ENCODE measurements around the gene STK4.
A peak's percentile ranks its signal among the peaks of the same experiment; 100 is the strongest.

Gene STK4

DNA sequence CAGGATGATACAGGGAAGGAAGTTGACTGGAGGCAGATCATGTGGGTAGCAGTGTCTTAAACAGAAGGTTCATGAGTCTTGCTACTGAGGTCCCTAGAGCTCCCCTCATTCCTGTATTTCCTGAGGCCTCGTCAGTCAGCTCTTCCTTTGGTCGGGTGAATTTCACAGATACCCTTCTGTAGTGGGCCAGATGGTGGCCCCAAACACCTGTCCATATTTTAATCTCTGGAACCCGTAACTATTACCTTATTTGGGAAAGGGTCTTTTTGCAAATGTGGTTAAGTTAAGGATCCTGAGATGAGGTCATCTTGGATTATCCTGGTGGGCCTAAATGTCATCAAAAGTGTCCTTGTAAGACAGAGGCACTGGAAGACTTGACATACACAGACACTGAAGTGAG is 125.1 kb downstream of the STK4 start:
- DNase-seq: no peak

DNA sequence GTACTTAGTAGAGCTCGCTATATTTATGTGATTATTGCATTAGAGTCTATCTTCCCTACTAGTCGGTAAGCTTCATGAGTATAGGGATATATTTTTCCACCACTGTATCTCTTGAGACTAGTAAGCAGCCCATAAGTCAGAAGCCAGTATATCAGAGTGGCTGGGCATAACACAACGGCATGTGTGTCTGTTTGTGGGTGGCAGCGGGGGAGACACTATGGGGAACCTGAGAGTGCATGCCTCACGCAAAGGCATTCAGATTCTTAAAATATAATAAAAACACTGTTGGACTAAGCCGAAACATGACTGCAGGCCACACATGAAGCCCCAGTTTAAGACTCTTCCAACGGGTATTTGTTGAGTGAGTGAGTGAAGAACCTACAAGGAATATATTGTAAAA is 126.6 kb downstream of the STK4 start:
- no peak for DNase-seq

DNA sequence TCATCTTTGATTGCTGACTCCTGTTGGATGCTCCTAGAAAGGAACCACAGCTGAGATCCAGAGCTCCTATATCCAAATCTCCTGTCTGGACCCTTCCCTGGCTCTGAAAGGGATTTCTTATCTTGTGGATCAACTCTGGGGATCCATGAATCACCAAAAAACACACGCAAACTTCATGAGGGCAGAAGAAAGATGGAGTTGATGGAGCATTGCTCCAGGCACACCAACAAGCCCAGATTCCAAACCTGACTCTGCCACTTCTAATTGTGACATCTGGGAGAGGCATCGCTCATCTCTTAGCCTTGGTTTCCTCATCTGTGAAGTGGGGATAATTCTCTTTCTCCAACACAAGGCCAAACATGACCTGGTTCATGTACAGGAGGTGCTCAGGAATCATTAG is 127.9 kb downstream of the STK4 start:
- no peak for DNase-seq

DNA sequence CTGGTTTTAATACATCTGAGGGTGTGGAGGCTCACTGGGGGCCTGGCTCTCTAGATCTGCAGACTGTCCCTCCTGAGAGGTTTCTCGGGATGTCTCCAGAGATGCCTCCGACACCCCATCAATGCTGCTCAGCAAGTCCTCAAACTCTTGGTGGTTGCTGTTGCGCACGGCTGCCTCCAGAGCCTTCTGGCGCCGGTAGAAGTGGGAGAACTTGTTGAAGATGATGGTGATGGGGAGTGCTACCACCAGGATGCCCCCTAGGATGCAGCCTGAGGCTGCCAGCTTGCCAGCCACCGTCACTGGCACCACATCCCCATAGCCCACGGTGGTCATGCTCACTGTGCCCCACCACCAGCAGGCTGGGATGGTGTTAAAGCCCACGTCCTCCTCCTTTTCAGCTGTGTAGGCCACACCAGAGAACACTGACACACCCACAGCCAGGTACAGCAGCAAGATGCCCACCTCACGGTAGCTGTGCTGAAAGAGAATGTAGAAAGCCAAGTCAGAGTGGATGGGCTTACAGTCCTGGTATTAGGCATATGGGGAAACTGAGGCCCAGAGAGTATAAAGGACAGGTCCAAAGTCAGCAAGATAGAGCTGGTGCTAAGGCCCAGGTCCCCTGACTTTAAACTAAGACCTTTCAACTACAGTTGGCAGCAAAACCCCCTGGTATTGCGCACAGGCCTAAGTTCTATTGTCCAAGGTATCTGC is 128.7 kb downstream of the STK4 start:
- DNase-seq: no peak

DNA sequence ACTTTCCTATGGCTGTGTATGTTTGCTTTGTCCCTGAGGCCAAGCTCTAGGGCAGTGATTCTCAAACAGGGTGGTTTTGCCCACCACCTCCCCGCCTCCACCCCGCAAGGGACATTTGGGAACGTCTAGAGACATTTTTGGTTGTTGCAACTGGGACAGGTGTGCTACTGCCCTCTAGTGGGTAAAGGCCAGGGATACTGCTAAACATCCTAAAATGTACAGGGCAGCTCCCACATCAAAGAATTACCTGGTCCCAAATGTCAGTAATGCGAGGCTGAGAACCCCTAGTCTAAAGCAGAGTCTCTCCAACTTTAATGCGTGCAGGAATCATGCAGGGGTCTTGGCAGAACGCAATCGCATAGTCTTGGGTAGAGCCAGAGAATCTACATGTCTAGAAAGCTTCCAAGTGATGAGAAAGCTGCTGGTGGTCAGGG is 129.5 kb downstream of the STK4 start:
- DNase-seq: peak; percentile 80

DNA sequence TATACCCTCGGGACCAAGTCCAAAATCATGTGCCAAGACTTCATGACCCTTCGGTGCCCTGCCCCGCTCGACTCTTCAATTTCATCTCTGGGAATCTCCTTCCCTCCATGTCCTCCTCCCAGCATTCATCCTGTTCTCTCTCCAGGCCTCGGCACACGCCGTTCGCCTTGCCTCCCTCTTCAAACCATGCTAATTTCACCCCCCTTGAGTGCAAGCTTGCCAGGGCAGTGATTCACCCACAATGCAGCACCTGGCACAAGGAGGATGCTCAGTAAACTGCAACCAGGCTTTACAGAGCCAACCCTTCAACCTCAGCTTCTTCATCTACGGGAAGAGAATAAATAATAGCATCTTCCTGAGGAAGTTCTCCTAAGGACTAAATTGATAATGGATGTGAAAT is 130.5 kb downstream of the STK4 start:
- no peak for DNase-seq

DNA sequence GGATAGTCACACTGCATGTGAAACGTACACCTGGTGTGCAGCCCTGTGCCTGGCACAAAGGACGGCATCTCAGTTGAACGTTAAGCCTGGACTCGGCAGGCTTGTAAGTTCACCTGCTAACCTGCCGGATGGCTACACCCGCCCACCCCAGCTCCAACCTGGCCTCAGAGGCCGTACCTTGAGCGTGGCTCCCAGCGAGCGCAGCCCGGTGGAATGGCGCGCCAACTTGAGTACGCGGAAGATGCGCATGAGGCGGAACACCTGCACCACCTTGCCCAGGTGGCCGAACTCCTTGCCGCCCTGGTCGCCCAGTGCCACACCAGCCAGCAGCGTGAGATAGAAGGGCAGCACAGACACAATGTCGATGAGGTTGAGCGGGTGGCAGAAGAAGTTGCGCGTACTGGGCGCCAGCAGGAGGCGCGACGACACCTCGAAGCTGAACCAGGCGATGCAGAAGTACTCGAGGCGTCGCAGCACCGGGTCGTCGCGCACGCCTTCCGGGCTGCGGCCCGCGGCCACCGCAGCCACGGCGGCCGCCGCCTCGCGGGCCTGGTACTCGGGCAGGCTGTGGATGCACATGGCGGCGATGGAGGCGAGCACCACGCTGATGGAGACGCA is 131.3 kb downstream of the STK4 start:
- DNase-seq: no peak

DNA sequence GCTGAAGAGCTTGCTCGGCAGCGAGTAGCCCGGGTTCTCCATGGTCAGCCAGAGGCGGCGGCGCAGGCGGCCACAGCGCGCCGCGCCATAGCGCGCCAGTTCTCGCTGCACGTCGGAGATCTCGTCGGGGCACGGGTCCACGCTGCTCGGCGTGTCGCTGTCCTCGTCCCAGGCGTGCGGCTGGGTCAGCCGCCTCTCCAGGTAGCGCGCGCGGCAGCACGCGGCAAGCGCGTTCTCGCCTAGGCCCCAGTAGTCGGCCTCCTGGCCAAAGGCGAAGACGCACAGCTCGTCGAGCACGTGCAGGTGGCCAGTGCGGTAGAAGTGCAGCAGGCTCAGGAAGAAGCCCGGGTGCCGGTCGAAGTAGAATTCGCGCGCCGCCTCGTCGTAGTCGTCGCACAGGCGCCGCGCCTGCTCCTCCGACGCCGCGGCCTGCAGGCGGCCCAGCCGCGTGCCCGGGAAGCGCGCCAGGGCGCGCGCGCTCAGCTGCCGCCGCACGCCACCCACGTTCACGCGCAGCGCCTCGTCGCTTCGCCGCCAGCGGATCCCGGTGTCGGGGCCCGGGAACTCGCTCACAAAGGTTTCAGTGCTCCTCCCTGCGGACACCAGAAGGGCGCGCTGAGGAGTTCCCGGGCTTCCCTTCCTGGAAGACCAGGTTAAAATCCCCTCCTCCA is 131.9 kb downstream of the STK4 start:
- peak; percentile 82 for DNase-seq

DNA sequence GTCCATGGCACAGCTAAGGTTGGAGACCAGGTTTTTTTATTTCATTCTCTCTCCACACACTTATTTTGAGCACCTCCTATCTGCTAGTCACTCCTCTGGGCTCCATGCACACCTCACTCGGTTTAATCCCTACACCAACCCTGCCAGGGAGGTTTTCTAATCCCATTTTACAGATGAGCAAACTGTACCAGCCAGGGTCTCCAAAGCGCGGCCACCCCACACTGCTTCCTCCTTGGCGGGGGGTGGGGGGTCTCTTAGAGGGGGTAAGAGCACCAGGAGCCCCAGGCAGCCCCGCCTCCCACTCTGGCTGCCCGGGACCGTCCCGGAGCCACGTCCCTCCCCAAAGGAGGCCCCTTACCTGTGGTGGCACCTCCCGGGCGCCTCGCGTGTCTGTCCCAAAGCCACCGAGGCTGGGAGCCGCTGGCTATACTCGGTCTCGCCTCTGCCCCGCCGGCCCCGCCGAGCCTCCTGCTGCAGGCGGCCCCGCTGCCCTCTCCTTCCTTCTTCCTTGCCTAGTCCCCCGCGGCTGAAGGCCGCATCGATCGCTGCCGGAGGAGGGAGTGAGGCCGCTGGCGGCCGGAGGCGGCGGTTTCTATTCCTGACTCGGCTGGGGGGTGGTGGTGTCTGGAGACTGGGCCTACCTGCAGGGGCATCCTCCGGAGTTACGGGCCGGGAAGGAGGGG is 134.4 kb downstream of the STK4 start, which contains the start of gene KCNS1:
TSS of gene KCNS1 (minus strand) at position 565 of the 683 bp plus-strand sequence. CDS start 1,891 bp downstream, outside the sequence.
- DNase-seq: peak; percentile 91

DNA sequence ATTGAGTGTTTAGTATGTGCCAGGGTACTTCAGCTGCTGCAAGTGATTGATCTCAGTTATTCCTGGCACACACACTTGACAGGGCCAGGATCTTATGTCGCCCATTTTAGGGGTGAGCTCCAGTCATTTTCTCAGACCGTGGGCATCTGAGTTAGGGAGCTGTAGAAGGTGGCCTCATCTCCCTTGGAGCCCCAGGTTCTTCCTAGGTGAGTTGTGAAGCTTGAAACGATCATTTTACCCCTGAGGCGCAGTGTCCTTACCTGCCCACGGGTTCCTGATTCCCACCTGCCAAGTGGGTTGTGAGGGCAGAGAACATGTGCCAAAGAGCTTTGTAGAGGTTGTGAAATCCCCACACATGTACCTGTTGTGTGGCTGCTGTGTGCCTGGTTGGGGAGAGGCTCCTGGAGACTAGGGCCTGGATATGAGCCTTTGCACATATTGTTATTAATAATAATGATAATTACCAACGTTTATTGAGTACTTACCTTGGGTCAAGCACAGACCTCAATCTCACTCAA is 135.1 kb downstream of the STK4 start:
- no peak for DNase-seq

DNA sequence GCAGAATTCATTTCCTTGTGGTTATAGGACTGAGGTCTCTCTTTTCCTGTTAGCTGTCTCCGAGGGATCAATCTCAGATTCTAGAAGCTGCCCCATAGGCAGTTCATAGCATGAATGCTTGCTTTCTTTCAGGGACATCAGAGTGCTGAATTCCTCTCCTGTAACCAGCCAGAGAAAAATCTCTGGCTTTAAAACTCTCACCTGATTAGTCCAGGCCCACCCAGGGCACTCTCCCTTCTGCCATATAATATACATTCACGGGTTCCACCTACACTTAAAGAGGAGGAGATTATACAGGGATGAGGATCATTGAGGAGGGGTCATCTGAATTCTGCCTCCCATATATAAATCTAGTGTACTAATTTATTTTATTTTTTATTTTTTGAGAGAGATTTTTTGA is 136.8 kb downstream of the STK4 start:
- DNase-seq: no peak

DNA sequence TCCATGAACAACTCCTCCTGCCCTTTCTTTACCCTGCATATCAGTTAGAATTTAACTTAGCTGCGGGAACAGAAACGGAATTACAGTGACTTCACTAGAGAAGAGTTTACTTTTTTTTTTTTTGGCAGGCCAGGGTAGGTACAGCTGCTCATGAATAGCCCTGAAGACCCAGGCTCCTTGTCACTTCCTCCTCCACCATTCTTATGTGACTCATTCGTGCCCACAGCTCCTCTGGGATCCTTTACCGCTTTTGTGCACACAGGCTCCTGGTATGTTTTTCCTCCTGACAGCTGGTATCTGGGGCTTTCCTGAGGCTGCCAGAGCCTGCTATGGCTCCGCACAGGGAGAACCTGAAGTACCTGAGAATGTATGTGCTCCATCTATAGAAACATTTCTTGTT is 138.5 kb downstream of the STK4 start:
- peak; percentile 86 for DNase-seq

DNA sequence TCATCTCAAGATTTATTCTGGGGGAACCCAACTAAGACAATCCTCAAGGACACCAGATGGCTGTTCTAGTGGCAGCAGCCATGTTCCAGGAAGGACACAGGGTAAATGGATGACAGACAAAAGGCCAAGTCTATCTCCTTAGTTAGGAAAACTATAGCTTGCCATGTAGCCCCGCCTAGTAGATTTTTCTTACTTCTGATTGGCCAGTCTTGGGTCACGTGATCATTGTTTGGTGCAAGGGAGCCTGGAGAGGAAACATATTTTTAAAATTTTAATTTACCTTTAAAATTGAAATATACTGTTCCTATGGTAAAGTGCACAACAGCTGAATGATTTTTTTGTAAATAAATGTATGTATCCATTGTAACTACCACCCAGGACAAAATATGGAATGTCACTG is 139.0 kb downstream of the STK4 start:
- DNase-seq: peak; percentile 29

DNA sequence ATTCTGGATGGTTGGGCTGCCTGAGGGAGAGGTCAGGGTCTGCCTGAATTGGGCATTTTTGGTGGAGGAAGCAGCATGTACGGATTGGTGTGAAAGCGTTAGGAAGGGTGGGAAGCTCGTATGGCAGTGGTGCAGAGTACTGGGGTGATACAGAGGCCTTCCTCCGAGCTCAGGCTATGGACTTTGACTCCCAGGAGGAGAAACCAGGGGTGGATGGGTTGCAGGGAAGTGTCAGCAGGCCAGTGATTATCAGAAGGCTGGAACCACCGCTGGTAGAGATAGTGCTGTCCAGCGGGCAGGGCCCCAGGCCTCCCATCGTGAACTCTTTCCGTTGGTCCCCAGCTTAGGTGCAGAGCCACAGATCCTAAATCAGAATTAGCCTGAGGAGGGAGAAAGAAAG is 143.3 kb downstream of the STK4 start:
- DNase-seq: peak; percentile 43

DNA sequence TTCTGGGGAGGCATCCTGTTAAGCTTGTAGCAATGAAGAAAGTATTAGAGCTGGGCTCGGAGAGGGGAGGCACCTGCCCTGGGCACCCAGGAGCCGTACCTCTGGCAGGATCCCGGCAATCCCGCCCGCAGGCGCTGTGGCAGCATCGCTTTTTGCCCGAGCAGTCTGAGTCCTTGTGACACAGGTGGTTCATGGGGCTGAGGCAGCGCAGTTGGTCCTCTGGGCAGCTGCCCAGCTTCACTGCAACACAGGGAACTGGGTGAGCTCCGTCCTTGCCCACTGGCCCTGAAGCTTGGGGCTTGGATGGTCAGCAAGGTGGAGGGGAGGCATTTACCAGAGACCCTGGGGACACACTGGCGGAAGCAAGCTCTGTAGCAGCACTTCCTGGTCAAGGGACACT is 144.0 kb downstream of the STK4 start:
- DNase-seq: peak; percentile 46

DNA sequence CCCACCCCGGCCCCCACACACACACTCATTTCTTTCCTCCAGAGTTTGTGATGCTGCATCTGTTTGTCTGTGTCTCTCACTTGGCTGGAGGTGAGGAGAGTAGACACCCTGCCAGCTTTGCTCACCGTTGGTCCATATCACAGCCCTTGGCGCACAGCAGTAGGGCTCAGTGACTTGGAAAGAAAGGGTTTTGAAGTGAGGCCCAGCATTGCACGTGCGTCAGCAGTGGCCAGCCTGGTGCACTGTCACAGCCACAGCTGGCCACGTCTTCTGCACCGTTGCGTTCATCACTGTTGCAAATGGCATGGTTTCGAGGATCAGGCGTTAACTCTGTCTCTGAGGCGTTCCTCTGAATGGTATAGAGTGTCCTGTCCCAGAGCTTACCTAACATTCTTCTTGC is 145.0 kb downstream of the STK4 start:
- no peak for DNase-seq

DNA sequence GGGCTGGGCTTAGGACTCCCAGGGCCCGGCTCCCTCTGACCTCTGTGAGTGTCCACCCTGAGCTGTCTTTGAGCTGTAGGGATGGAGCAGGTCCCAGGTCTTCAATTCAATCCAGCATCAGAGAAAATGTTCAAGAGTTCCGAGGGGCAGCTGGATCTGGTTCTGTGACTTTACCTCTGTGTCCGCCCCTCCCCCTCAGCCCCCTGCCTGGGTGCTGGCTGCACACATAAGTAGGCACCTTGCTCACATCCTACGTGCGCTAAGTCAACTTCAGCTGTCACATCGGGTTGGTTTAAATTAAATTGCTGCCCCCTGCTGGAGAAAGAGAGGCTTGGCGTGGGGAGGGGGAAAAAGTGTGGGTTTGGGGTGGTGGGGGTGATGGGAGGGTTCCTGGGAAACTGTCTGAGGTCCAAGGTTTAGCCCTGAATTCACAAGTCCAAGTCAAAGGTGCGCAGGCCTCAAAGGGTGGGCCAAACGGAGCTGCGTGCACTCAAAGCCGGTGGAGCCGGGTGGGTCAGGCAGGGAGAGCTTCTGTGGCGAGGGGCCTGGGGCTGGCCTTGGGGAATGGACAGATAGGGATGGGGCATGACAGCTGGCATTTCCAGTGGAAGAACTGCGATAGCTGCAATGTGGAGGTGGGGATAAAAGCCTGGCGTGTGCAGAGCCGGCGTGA is 145.6 kb downstream of the STK4 start:
- DNase-seq: peak; percentile 59

DNA sequence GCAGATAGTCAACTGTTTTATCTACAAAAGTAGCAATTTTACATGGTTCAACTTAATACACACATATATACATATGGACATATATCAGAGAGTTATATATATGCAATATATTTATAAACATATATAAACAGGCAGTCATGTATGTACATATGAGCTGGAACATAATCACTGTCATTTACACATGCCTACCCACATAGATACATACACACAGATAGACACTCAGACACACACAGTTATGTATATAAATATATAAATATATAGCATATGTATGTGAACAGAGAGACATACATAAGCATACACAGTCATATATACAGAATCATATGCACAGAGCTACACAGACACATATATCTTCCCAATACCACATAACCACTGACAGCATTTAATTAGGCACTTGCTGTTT is 146.4 kb downstream of the STK4 start:
- no peak for DNase-seq

DNA sequence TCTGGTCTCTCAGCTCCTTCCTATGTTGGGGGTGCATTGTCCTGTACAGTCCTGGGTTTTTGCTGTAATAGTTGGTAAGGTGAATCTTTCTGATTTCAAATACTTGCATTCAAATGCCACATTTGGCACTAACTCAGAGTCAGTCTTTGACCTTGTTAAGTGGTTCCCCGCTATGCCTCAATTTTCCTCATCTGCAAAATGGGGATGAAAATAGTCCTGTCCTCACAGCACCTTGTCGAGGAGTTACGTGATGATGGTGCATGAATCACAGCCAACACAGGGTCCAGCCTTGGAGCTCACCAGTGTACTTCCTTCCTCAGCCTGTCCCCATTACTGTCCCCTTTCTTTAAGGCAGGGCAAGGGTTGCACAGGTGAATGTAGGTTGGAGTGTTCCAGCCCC is 147.6 kb downstream of the STK4 start:
- DNase-seq: peak; percentile 39

DNA sequence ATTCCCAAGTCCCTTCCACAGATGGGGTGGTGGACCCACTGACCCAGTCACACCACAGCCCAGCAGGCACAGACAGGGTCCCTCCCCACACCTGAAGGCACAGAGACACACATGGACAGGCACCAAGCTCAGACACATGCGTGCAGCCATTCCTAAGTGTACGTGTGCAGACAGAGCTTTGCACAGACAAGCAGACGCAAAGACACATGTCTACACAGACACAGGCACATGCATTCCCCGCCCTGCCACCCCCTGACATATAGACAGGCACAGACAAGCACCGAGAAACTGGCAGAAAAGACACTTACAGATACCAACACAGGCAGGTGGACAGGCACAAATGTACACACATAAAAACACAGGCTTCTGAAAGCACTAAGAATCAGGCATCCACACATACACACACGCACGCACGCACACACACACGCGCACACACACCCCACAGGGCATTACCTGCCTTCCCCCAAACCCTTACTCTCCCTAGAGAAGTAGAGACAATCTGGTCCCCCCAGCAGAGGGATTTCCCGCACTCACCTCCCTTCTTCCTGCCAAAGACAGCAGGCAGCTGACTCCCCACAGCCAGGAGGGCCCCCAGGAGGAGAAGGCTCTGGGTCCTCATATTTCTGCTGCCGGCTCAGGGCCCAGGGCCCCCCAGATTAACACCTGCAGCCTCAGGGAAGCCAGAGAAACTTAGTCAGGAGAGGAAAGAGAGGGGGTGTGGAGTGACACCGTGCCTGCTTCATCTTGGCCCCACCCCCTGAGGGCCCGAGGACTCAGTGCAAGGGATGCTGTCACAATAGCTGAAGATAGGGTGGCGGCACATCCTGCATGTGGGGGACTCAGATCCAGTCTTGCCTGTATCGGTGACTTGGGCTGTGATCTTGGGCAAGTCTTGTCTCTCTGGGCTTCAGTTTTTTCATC is 148.4 kb downstream of the STK4 start, which contains the start of gene WFDC5:
TSS of gene WFDC5 (minus strand) at position 710 of the 921 bp plus-strand sequence. CDS start at position 619, 91 bp downstream.
- DNase-seq: no peak

DNA sequence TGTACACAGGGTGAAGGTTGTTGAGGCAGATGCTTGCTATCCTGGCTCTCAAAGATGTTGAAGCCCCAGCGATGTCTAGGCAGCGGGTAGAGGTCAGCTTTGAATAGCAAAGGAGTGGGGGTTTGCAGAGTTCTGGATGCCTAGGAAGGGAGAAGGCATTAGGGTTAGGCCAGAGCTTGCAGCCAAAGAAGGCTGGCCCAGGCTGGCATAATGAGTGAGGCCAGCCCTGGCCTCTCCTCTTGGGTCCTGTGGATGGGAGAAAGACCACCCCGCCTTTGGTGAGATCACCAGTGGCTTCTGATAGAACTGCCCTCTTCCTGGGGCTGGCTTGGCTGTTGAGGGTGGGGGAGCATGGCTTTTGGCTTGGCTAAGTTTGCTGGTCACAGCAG is 149.1 kb downstream of the STK4 start:
- DNase-seq: peak; percentile 47

All from islet precursor cell (in vitro differentiated cells).